Epithelial cell of proximal tubule (primary cell): ENCODE results near the gene MAP1LC3B2. TPM values are rescaled to one million over a fixed set of nuclear protein-coding genes. Genes with fewer than 3 reads are reported as not detected.

Source experiments
- DNase-seq: peaks from one replicate; pipeline ENCODE4 v3.0.0-alpha.2; 2011; ENCODE audit warnings: low read depth
- H3K4me3 ChIP-seq: 2 replicates; pipeline ENCODE4 v1.5.1; 2011; ENCODE audit warnings: low read depth, mild to moderate bottlenecking, low read length
- CTCF ChIP-seq: conservative IDR thresholded peaks from 2 replicates; pipeline ENCODE4 v1.5.1; 2012; ENCODE audit warnings: low read depth, mild to moderate bottlenecking, low read length
- total RNA-seq: library from RNA; depleted of rRNA; stranded (reverse); fragments of >200 nt; gene quantifications from 2 replicates; pipeline ENCODE4 v1.2.3, GENCODE V29; 2015

MAP1LC3B2 gene
- total RNA-seq, 1 donor from 2014 or later = not detected

GRCh38 chr12:116592731-116593130, 33.5 kb downstream of the MAP1LC3B2 start:
- H3K4me3 ChIP-seq = no peak overlapping the region
- DNase-seq = no peak
- TF ChIP-seq CTCF = no peak

- H3K4me3 ChIP-seq = no peak overlapping the region
- no peak for TF ChIP-seq CTCF
- no peak for DNase-seq
Observed at GRCh38 chr12:116594325-116595038, 35.3 kb downstream of the MAP1LC3B2 start.

- DNase-seq = no peak
- no peak for TF ChIP-seq CTCF
- H3K4me3 ChIP-seq = no peak overlapping the region
Observed at GRCh38 chr12:116595186-116595585, 36.0 kb downstream of the MAP1LC3B2 start.

GRCh38 chr12:116595672-116596071, 36.5 kb downstream of the MAP1LC3B2 start:
- no peak for DNase-seq
- no peak for TF ChIP-seq CTCF
- no peak overlapping the region for H3K4me3 ChIP-seq

- TF ChIP-seq CTCF = no peak
- no peak for DNase-seq
- no peak overlapping the region for H3K4me3 ChIP-seq
Observed at GRCh38 chr12:116597886-116598285, 38.7 kb downstream of the MAP1LC3B2 start.

GRCh38 chr12:116598311-116599284, 39.4 kb downstream of the MAP1LC3B2 start:
- no peak for DNase-seq
- no peak overlapping the region for H3K4me3 ChIP-seq
- no peak for TF ChIP-seq CTCF
